DMS153 treated with DMSO at 0.1 percent for 48 hours (cell line): Measurements from ENCODE around the gene SLC16A5.
"Not testable (repeated sequence)": the region's sequence is repeated elsewhere in the genome, so short reads cannot be mapped to it uniquely, and the experiment has no call there.

Source experiments
- DNase-seq: peaks from one replicate; lab custom pipeline; 2025; ENCODE audit not compliant: unreplicated experiment; lab: John Stamatoyannopoulos, UW

Gene SLC16A5

GRCh38 chr17:75109407-75110233 lies 21.9 kb downstream of the SLC16A5 start, which contains the start of gene ARMC7:
Gene ARMC7 (plus strand): TSS chr17:75109969. CDS start chr17:75110289, 320 bp downstream.
- peak; percentile 84 for DNase-seq

GRCh38 chr17:75110234-75110937 lies 22.6 kb downstream of the SLC16A5 start:
- DNase-seq, result no peak

DNA sequence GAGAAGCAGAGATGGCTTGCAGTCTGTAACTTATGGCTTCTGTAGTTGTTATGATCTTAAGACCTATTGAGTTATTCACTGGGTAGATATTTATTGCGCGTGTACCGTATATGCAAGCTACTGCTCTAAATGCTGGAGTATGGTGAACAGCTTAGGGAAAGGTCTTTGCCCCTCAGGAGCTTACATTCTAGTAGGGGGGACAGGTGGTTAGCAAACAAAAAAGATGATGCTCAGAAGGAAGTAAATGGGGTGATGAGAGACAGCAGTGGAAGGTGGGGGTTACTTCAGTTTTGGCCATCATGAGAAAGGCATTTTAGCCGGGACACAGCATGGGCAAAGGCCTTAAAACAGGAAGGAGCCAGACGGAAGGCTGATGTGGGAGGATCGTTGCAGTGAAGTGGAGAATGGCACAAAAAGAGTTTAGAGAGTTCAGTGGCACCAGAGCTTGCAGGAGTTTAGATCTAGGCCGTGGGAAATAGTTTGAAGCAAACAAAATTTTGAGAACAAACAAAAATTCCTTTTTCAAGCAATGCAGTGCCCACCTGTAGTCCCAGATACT lies 24.1 kb downstream of the SLC16A5 start:
- no peak for DNase-seq

DNA sequence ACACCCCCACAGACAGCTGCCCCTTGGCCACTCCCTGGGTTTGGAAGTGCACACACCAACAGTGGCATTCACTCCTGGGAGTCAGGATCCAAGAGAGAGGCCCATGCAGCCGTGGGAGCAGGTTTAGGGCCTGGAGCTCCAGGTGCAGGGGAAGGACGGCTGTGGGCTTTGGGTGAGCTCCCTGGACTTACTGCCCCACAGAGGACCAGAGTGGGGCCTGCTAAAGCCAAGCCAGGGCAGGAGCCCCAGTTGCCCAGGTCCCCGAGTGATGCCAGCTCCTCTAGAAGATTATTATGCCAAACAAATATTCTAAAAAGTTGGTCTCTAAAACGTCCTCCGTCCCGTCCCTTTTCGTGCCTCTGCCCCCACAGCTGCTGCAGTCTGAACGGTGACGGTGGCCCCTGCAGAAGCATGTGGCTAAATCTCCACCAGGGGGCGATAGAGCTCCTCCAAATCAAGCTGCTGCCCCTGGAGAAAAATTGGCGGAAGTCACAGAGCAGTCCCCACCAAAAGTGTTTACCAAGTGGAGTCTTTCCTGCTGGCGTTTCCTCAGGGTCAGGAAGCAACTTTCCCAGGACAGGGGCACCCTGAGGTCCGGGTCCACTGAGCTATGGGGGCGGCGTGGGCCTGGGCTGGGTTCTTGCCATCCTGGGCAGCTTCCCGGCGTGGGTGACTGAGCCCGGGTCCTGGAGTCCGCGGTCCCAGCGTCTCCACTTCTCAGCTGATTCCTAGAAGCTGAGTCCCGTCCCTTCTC lies 26.2 kb downstream of the SLC16A5 start:
- peak; percentile 89 for DNase-seq

GRCh38 chr17:75114552-75115314 lies 27.0 kb downstream of the SLC16A5 start:
- DNase-seq, result no peak

- DNase-seq, result no peak
Measured at GRCh38 chr17:75115555-75115954, 27.8 kb downstream of the SLC16A5 start.

GRCh38 chr17:75116737-75117136 lies 29.0 kb downstream of the SLC16A5 start:
- DNase-seq, result no peak

DNA sequence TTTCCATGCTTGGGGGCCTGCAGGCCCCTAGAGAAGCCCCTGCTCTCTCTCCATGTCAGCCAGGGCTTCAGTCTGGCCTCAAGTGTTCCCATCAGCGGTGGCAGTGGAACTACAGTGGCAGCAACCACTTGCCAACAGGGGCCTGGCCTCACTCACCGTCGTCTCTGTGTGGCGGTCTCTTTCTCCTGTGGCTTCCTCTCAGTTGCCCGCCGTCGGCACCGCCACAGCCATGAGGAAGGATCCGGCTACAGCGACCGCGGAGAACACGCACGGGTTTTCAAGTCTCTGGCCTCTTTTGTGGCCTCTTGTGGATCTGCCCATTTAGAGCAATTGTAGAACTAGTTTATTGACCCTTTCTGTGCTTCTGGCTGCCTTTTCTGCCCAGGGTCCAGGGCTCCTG lies 30.6 kb downstream of the SLC16A5 start:
- DNase-seq, result no peak

DNA sequence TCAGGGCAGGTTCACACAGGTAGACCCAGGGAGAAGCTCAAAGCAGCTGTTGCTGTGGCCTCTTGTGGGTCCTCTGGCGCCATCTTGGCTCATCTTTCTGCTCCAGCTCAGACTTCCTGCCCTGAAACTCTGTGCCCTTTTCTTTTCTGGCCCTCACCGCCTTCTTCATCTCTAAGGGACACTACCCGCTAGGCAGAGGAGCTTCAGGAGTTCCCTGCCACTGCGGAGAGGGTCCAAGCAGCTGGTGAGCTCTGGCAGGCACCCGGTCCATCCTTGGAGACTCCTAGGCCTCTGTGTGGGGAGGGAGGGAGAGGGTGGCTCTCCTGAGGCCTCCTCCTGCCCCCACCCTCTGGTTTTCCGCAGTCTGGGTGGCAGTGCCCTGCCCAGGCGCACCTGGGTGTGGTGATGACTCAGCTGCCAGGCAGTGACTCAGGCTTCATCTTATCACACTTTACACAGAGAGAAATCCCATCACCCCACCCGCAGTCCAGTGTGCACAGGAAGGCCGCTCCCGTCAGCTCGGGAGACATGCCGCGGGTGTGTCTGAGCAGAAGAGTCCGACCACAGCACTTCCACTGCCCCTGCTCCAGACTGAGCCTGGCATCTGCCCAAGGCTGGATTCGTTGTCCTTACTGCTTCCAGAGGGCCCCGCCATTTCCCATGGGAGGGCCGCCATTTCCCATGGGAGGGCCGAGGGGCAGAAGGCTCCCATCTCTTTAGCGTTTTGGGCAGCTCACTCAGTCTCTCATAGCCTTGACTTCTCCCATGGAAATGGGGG lies 36.5 kb downstream of the SLC16A5 start:
- DNase-seq, result peak; percentile 90

DNA sequence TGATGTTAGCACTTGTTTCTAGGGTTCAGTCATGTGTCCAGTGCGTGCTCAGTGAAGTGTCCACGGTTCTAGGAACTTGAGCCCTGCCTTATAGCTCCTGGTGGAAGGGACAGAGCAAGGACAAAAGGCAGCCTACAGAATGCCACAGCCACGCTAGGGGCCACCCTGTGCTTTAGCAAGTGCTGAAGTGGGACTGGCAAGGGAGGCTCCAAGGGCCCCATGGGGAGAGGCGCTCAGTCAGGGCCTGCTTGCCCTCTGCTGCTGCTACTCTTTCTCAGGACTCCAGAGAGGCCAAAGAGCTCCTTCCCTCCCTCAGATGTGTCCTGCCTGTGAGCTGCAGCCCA lies 37.0 kb downstream of the SLC16A5 start:
- peak; percentile 75 for DNase-seq

DNA sequence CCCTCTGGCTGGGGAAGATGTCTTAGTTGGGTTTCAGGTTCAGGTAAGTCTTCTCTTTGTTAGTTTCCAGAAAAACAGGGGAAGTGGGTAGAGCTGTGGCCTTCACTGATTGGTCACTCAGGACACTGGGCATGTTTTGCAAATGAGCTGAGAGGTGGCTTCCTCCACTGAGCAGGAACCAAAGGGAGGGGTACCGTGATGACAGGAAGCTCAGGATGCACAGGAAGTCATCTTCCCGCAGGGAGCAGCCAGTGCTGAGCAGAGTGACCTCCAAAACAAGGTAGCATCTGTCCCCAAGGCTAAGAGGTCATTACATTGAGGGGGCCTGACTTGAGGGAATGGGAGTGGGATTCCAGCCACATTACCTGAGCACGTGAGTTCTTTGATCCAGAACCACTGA lies 38.2 kb downstream of the SLC16A5 start:
- no peak for DNase-seq

- no peak for DNase-seq
Measured at GRCh38 chr17:75126954-75127353, 39.2 kb downstream of the SLC16A5 start.

- not testable (repeated sequence) for DNase-seq
Measured at GRCh38 chr17:75127936-75128335, 40.2 kb downstream of the SLC16A5 start.

DNA sequence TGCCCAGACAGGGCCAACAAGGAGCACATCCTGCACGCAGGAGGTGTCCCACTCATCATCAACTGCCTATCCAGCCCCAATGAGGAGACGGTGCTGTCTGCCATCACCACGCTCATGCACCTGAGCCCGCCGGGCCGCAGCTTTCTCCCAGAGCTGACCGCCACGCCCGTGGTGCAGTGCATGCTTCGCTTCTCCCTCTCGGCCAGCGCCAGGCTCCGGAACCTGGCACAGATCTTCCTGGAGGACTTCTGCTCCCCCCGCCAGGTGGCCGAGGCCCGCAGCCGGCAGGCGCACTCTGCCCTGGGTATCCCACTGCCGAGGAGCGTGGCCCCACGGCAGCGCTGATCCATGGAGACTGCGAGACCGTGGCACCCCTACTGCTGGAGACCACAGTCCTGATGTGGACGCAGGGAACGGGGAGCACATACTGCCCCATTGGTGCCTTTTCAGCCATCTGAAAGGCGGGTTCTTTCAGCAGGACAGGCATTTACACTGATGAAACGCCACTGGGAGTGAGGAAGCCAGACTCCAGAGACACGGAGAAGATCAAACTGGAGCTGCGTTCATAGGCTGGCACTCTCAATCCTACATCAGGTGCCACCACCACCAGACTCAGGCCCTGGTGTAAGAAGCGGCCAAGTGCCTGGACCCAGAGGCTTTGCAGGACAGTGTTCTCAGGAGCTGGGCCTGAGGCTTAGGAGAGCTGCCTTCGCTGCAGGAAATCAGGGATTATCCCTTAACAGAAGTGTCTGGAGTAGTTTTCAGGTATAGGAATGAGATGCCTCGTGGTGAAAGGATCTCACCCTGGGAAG lies 41.1 kb downstream of the SLC16A5 start:
- DNase-seq, result no peak

GRCh38 chr17:75129576-75129975 lies 41.8 kb downstream of the SLC16A5 start:
- DNase-seq, result no peak

DNA sequence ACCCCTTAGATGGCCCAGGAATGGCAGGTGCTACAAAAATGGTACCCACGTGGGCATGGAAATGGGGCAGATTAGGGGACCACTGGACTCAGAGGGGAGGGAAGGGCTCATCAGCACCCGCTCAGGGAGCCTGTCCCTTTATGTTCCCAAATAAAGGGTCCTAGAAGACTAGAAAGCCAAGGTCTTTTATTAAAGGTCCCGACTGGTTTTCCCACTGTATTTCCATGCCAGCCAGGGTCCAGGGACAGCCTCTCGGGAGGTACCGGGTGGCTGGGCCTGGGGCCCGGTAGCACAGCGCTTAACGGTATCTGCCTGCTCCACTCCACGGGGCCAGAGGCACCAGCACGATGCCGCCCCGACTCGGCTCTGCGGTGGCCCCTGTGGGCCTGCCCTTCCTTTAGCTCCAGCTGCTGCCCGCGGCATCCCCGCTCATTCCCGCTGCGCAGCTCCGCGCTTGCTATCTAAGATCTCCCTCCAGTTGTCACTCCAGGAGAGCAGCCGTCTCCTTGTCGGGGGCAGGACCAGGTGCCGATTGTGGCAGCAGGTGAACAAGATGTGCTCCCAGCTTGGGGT lies 42.4 kb downstream of the SLC16A5 start:
- no peak for DNase-seq

- no peak for DNase-seq
Measured at GRCh38 chr17:75130632-75131277, 43.0 kb downstream of the SLC16A5 start.
